GM20431 (cell line): ENCODE results near the gene CYP27B1.

Experiments used
- in situ Hi-C: fragments of 300-500 bp; cut with MseI, MboI; formaldehyde crosslinking; loops from one replicate; pipeline ENCODE4 v1.15.0; 2020; ENCODE audit warnings: low sequenced_read_pairs; ENCODE audit not compliant: unreplicated experiment

Gene CYP27B1

GRCh38 chr12:57766464-57767304, at the start of gene CYP27B1:
TSS of gene CYP27B1 (minus strand) at chr12:57767078. CDS start at chr12:57767041, 37 bp downstream.
- in situ Hi-C loops = no loop called here

GRCh38 chr12:57816001-57816854, 49.4 kb upstream of the CYP27B1 start:
- in situ Hi-C loops = no loop called here

- in situ Hi-C loops = no loop called here
These were observed 48.5 kb upstream of the CYP27B1 start for GRCh38 chr12:57815177-57816000.

GRCh38 chr12:57813971-57814772, 47.3 kb upstream of the CYP27B1 start:
- in situ Hi-C loops = no loop called here

- in situ Hi-C loops = no loop called here
These were observed 46.5 kb upstream of the CYP27B1 start for GRCh38 chr12:57813111-57813970.

GRCh38 chr12:57811028-57811755, 44.3 kb upstream of the CYP27B1 start:
- in situ Hi-C loops = no loop called here

- in situ Hi-C loops = no loop called here
These were observed 43.6 kb upstream of the CYP27B1 start for GRCh38 chr12:57810450-57810849.

- in situ Hi-C loops = no loop called here
These were observed 42.5 kb upstream of the CYP27B1 start for GRCh38 chr12:57809425-57809824.

- in situ Hi-C loops = no loop called here
These were observed 41.5 kb upstream of the CYP27B1 start for GRCh38 chr12:57808351-57808750.

GRCh38 chr12:57807285-57807684, 40.4 kb upstream of the CYP27B1 start:
- in situ Hi-C loops = no loop called here

GRCh38 chr12:57806677-57807076, 39.8 kb upstream of the CYP27B1 start:
- in situ Hi-C loops = no loop called here

GRCh38 chr12:57803319-57803893, 36.5 kb upstream of the CYP27B1 start:
- in situ Hi-C loops = no loop called here

- in situ Hi-C loops = no loop called here
These were observed 35.7 kb upstream of the CYP27B1 start for GRCh38 chr12:57802607-57803006.

GRCh38 chr12:57800965-57801364, 34.1 kb upstream of the CYP27B1 start:
- in situ Hi-C loops = no loop called here

- in situ Hi-C loops = no loop called here
These were observed 31.1 kb upstream of the CYP27B1 start for GRCh38 chr12:57797933-57798332.

- in situ Hi-C loops = no loop called here
These were observed 30.1 kb upstream of the CYP27B1 start for GRCh38 chr12:57796996-57797395.

GRCh38 chr12:57795354-57795753, 28.5 kb upstream of the CYP27B1 start:
- in situ Hi-C loops = no loop called here

- in situ Hi-C loops = no loop called here
These were observed 27.0 kb upstream of the CYP27B1 start for GRCh38 chr12:57793920-57794319.
